ENCODE data around the gene RWDD2A.

Gene RWDD2A

GRCh38 chr6:83167726-83168278 lies 25.4 kb upstream of the RWDD2A start:
- TF ChIP-seq CTCF (conservative IDR thresholded peaks at IDR 0.05; ENCODE audit: low read depth, low read length): no peak
- no peak for DNase-seq (ENCODE audit: low read depth)
- H3K4me3 ChIP-seq (ENCODE audit: low read length): no peak overlapping the region

- no peak for TF ChIP-seq CTCF (conservative IDR thresholded peaks at IDR 0.05; ENCODE audit: low read depth, low read length)
- H3K4me3 ChIP-seq (ENCODE audit: low read length): no peak overlapping the region
- DNase-seq (ENCODE audit: low read depth): no peak
These were observed 24.6 kb upstream of the RWDD2A start for GRCh38 chr6:83168556-83168955.

GRCh38 chr6:83169106-83169505 lies 24.1 kb upstream of the RWDD2A start:
- DNase-seq (ENCODE audit: low read depth): no peak
- H3K4me3 ChIP-seq (ENCODE audit: low read length): no peak overlapping the region
- TF ChIP-seq CTCF (conservative IDR thresholded peaks at IDR 0.05; ENCODE audit: low read depth, low read length): no peak

- no peak overlapping the region for H3K4me3 ChIP-seq (ENCODE audit: low read length)
- no peak for TF ChIP-seq CTCF (conservative IDR thresholded peaks at IDR 0.05; ENCODE audit: low read depth, low read length)
- DNase-seq (ENCODE audit: low read depth): peak; percentile 75
These were observed 23.6 kb upstream of the RWDD2A start for GRCh38 chr6:83169511-83169910.

- TF ChIP-seq CTCF (conservative IDR thresholded peaks at IDR 0.05; ENCODE audit: low read depth, low read length): no peak
- no peak overlapping the region for H3K4me3 ChIP-seq (ENCODE audit: low read length)
- DNase-seq (ENCODE audit: low read depth): no peak
These were observed 16.9 kb upstream of the RWDD2A start for GRCh38 chr6:83176246-83176645.

GRCh38 chr6:83180426-83180950 lies 12.7 kb upstream of the RWDD2A start:
- no peak for DNase-seq (ENCODE audit: low read depth)
- TF ChIP-seq CTCF (conservative IDR thresholded peaks at IDR 0.05; ENCODE audit: low read depth, low read length): no peak
- no peak overlapping the region for H3K4me3 ChIP-seq (ENCODE audit: low read length)

- no peak for TF ChIP-seq CTCF (conservative IDR thresholded peaks at IDR 0.05; ENCODE audit: low read depth, low read length)
- no peak overlapping the region for H3K4me3 ChIP-seq (ENCODE audit: low read length)
- no peak for DNase-seq (ENCODE audit: low read depth)
These were observed 11.0 kb upstream of the RWDD2A start for GRCh38 chr6:83182114-83182513.

All from retinal pigment epithelial cell (primary cell).